HCT116 (cell line): ENCODE measurements around the gene CDH16.

ENCODE experiments used
- EZH2 ChIP-seq: fragments of 200-600 bp; sonication (generic); IDR thresholded peaks from 2 replicates; pipeline ENCODE4 v1.6.1; 2017; ENCODE audit warnings: antibody characterized with exemption, mixed run types
- EZH2phosphoT487 ChIP-seq: fragments of 200-600 bp; IDR thresholded peaks from 2 replicates; pipeline ENCODE4 v1.6.1; 2018; ENCODE audit warnings: antibody characterized with exemption, borderline replicate concordance
- FOSL1 ChIP-seq: IDR thresholded peaks from 2 replicates; pipeline ENCODE4 v1.6.1; 2012; ENCODE audit warnings: low read depth
- POLR2A ChIP-seq: IDR thresholded peaks from 2 replicates; pipeline ENCODE4 v1.7.0; 2011; ENCODE audit warnings: borderline replicate concordance; ENCODE audit not compliant: insufficient read depth, insufficient read length; ENCODE audit errors: extremely low read depth
- RAD21 ChIP-seq: IDR thresholded peaks from 2 replicates; pipeline ENCODE4 v1.6.1; 2012; ENCODE audit warnings: low read depth, mild to moderate bottlenecking
- SP1 ChIP-seq: IDR thresholded peaks from 2 replicates; pipeline ENCODE4 v1.6.1; 2012; ENCODE audit warnings: low read depth
- ZNF274 ChIP-seq: fragments of 200-500 bp; sonication (Bioruptor generic); IDR thresholded peaks from 2 replicates; pipeline ENCODE4 v1.6.1; 2014; ENCODE audit warnings: mild to moderate bottlenecking, low read depth, low read length, inconsistent platforms
- TF ChIP-seq, protein P1 (sequence below): IDR thresholded peaks from 2 replicates; pipeline ENCODE4 v1.6.1; 2012
- TF ChIP-seq, protein P2 (sequence below), 3 experiments: fragments of 200-600 bp in 1 of 3; sonication (generic) in 1 of 3; IDR thresholded peaks in 2 of 3; conservative IDR thresholded peaks in 1 of 3; 2 replicates each; pipeline ENCODE4 v1.5.1; 2012 to 2017; ENCODE audit warnings: low read depth in 2 of 3, low read length in 2 of 3, antibody characterized with exemption in 1 of 3, borderline replicate concordance in 1 of 3, control low read depth in 1 of 3, mild to moderate bottlenecking in 1 of 3, mixed read lengths in 1 of 3, mixed run types in 1 of 3, moderate library complexity in 1 of 3; ENCODE audit not compliant: insufficient read depth in 1 of 3
- TF ChIP-seq, protein P3 (sequence below): IDR thresholded peaks from 2 replicates; pipeline ENCODE4 v1.6.1; 2012

DNA sequence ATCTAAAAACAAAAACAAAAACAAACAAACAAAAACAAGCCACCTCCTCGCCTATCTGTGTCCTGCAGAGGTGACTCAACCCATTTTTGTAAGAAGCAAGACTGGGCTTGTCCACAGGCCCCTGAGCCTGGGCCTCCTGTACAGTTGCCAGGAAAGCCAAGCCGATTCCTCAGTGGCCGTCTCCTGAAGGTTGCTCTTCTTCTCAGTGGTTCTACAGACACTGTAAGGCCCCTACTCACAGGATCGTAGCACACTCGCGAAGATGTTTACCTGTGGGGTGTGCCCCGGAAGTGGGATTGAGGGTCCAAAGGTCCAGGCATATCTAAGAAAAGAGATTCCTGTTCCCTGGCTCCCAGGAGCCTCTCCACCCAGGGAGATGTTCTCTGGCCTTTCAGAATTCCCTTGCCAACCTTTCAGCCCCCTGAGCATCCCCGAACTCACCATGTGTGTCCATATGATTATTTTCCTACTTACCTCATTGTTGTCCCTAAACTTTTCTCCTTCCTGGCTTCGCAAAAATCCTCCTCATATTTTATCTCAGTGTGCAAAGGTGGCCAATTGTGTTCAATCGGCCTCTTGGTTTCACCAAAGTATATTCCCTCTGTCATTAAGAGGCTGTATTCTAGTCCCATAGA, 34.9 kb upstream of the CDH16 start:
- TF ChIP-seq, protein P1, sequence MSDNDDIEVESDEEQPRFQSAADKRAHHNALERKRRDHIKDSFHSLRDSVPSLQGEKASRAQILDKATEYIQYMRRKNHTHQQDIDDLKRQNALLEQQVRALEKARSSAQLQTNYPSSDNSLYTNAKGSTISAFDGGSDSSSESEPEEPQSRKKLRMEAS = no peak
- TF ChIP-seq, protein P2, sequence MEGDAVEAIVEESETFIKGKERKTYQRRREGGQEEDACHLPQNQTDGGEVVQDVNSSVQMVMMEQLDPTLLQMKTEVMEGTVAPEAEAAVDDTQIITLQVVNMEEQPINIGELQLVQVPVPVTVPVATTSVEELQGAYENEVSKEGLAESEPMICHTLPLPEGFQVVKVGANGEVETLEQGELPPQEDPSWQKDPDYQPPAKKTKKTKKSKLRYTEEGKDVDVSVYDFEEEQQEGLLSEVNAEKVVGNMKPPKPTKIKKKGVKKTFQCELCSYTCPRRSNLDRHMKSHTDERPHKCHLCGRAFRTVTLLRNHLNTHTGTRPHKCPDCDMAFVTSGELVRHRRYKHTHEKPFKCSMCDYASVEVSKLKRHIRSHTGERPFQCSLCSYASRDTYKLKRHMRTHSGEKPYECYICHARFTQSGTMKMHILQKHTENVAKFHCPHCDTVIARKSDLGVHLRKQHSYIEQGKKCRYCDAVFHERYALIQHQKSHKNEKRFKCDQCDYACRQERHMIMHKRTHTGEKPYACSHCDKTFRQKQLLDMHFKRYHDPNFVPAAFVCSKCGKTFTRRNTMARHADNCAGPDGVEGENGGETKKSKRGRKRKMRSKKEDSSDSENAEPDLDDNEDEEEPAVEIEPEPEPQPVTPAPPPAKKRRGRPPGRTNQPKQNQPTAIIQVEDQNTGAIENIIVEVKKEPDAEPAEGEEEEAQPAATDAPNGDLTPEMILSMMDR (IDR thresholded peaks at IDR 0.05 in 2 of 3, conservative IDR thresholded peaks at IDR 0.05 in 1 of 3; ENCODE audit: borderline replicate concordance in 1 of 3, insufficient read depth in 1 of 3, low read depth in 2 of 3, low read length in 2 of 3) = no peak
- TF ChIP-seq EZH2 (no peak), ZNF274 (no peak), POLR2A (no peak), FOSL1 (no peak), SP1 (no peak), EZH2phosphoT487 (no peak), RAD21 (no peak)
- TF ChIP-seq, protein P3, sequence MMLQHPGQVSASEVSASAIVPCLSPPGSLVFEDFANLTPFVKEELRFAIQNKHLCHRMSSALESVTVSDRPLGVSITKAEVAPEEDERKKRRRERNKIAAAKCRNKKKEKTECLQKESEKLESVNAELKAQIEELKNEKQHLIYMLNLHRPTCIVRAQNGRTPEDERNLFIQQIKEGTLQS = no peak
